ENCODE measurements around the gene DHDH.

DNA sequence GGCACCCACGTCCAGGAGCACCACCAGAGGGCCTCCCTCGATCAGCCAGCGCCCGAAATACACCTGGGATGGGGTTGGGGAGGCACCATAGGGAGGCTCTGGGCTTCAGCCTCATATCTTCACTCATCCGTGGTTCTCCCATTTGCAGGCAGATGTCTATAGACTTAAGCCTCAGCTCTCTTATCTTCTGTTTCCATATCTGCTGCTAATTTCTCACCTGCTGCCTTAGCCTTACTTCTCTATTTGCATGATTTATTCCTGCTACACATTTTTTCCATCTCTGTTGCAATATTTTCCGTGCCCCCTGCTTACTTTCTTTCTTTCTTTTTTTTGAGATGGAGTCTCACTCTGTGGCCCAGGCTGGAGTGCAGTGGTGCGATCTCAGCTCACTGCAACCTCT lies 53.8 kb downstream of the DHDH start:
- no peak for TF ChIP-seq POLR2AphosphoS5 (IDR thresholded peaks at IDR 0.05)
- TF ChIP-seq, protein P1, sequence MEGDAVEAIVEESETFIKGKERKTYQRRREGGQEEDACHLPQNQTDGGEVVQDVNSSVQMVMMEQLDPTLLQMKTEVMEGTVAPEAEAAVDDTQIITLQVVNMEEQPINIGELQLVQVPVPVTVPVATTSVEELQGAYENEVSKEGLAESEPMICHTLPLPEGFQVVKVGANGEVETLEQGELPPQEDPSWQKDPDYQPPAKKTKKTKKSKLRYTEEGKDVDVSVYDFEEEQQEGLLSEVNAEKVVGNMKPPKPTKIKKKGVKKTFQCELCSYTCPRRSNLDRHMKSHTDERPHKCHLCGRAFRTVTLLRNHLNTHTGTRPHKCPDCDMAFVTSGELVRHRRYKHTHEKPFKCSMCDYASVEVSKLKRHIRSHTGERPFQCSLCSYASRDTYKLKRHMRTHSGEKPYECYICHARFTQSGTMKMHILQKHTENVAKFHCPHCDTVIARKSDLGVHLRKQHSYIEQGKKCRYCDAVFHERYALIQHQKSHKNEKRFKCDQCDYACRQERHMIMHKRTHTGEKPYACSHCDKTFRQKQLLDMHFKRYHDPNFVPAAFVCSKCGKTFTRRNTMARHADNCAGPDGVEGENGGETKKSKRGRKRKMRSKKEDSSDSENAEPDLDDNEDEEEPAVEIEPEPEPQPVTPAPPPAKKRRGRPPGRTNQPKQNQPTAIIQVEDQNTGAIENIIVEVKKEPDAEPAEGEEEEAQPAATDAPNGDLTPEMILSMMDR (IDR thresholded peaks at IDR 0.05), result no peak
- no peak for TF ChIP-seq POLR2A (IDR thresholded peaks at IDR 0.05; ENCODE audit: low read depth)

All from esophagus muscularis mucosa (tissue), 3 donors.